Measurements from ENCODE around the gene SATB2.
A peak's percentile ranks its signal among the peaks of the same experiment; 100 is the strongest.

The SATB2 gene

GRCh38 chr2:199465988-199466691, 8.4 kb upstream of the SATB2 start:
- DNase-seq = no peak

GRCh38 chr2:199465390-199465789, 7.7 kb upstream of the SATB2 start:
- no peak for DNase-seq

- DNase-seq = no peak
These were observed 7.0 kb upstream of the SATB2 start for GRCh38 chr2:199464606-199465352.

GRCh38 chr2:199463708-199464605, 6.2 kb upstream of the SATB2 start:
- DNase-seq = no peak

- DNase-seq = peak; percentile 60
These were observed 5.4 kb upstream of the SATB2 start for GRCh38 chr2:199462956-199463692.

- no peak for DNase-seq
These were observed 4.7 kb upstream of the SATB2 start for GRCh38 chr2:199462347-199462955.

GRCh38 chr2:199461711-199462346, 4.1 kb upstream of the SATB2 start:
- DNase-seq = no peak

GRCh38 chr2:199460846-199461710, 3.3 kb upstream of the SATB2 start:
- no peak for DNase-seq

- no peak for DNase-seq
These were observed 2.4 kb upstream of the SATB2 start for GRCh38 chr2:199460101-199460671.

- peak; percentile 75 for DNase-seq
These were observed 1.8 kb upstream of the SATB2 start for GRCh38 chr2:199459286-199460100.

- peak; percentile 27 for DNase-seq
These were observed 1.1 kb upstream of the SATB2 start for GRCh38 chr2:199458806-199459285.

GRCh38 chr2:199458009-199458805, 468 bp upstream of the SATB2 start:
- DNase-seq = peak; percentile 29

GRCh38 chr2:199456383-199457146, 1.2 kb downstream of the SATB2 start:
- no peak for DNase-seq

GRCh38 chr2:199455545-199456382, 2.0 kb downstream of the SATB2 start:
- DNase-seq = no peak

GRCh38 chr2:199455210-199455544, 2.6 kb downstream of the SATB2 start:
- DNase-seq = no peak

- DNase-seq = no peak
These were observed 4.8 kb downstream of the SATB2 start for GRCh38 chr2:199452991-199453379.
